Gastroesophageal sphincter (tissue), 4 donors: ENCODE results near the gene MIEN1. TPM values are rescaled to one million over a fixed set of nuclear protein-coding genes. Genes with fewer than 3 reads are reported as not detected.

ENCODE experiments used
- ATAC-seq: fragments of 150-250 bp; one replicate; pipeline ENCODE4 v1.9.1; 2016; ENCODE audit warnings: mild to moderate bottlenecking, moderate library complexity
- H3K27ac ChIP-seq, 4 donors: fragments of 200-600 bp; sonication (generic) in 3 of 4; 1 replicate in 3 of 4; 2 replicates in 1 of 4; pipeline ENCODE4 v1.5.1; 2016 to 2019
- H3K27me3 ChIP-seq: fragments of 200-600 bp; sonication (generic); one replicate; pipeline ENCODE4 v1.5.1; 2019
- H3K36me3 ChIP-seq, 2 donors: fragments of 200-600 bp; sonication (generic); one replicate each; pipeline ENCODE4 v1.5.1; 2019; ENCODE audit warnings: control low read depth in 1 of 2
- H3K4me1 ChIP-seq, 3 donors: fragments of 200-600 bp; sonication (generic); 1 replicate in 2 of 3; 2 replicates in 1 of 3; pipeline ENCODE4 v1.5.1; 2016 to 2019; ENCODE audit warnings: control low read depth in 2 of 3
- H3K4me3 ChIP-seq, 2 donors: fragments of 200-600 bp; sonication (generic); one replicate each; pipeline ENCODE4 v1.5.1; 2019; ENCODE audit warnings: mild to moderate bottlenecking in 1 of 2, moderate library complexity in 1 of 2
- H3K9me3 ChIP-seq, 3 donors: fragments of 200-600 bp; sonication (generic); one replicate each; pipeline ENCODE4 v1.5.1; 2017 to 2019; ENCODE audit warnings: control low read depth in 2 of 3
- EP300 ChIP-seq: sonication (generic); formaldehyde crosslinking; IDR thresholded peaks from one replicate; pipeline ENCODE4 v1.6.1; 2017; ENCODE audit warnings: antibody characterized with exemption, mild to moderate bottlenecking
- POLR2A ChIP-seq, 2 donors: fragments of 450-650 bp; IDR thresholded peaks; one replicate each; pipeline ENCODE4 v1.6.1; 2017; ENCODE audit warnings: antibody characterized with exemption in 2 of 2, mild to moderate bottlenecking in 2 of 2, moderate library complexity in 1 of 2
- POLR2AphosphoS5 ChIP-seq: sonication (generic); formaldehyde crosslinking; IDR thresholded peaks from one replicate; pipeline ENCODE4 v1.6.1; 2017; ENCODE audit warnings: antibody characterized with exemption
- WGBS, 2 donors: methylation state at CpG; one replicate each; pipeline ENCODE4 v1.1.5; 2018; ENCODE audit warnings: low coverage in 1 of 2; 5-methylcytosine and 5-hydroxymethylcytosine counted together
- total RNA-seq, 4 donors: library from RNA; depleted of rRNA; stranded (reverse); fragments of >200 nt; gene quantifications; one replicate each; pipeline ENCODE4 v1.1.0, GENCODE V29; 2016
- TF ChIP-seq, protein P1 (sequence below), 4 experiments: fragments of 200-600 bp in 2 of 4; fragments of 450-650 bp in 2 of 4; sonication (generic) in 1 of 4; IDR thresholded peaks; one replicate each; pipeline ENCODE4 v1.5.1; 2017 to 2019; ENCODE audit warnings: antibody characterized with exemption in 4 of 4, mild to moderate bottlenecking in 2 of 4, moderate library complexity in 2 of 4

The MIEN1 gene
- total RNA-seq, 4 donors from 2014 or later = 39.4 to 72.4 (median 45.2) TPM

- peaks cover 0 to 17% (median 4%) of the 10 kb centered on the region in 3 donors for H3K4me1 ChIP-seq
- H3K9me3 ChIP-seq = no peaks in the 10 kb centered on the region
- ATAC-seq = no peak
- WGBS, 2 donors = 91% methylated on average over 7 of the region's 14 CpGs; no CpG with 5 or more reads in 1 of the 2 donors
- H3K4me3 ChIP-seq = no peak overlapping the region
- peaks cover 0 to 78% of the 10 kb centered on the region in 2 donors for H3K36me3 ChIP-seq
- H3K27me3 ChIP-seq = no peaks in the 10 kb centered on the region
- TF ChIP-seq POLR2A (IDR thresholded peaks at IDR 0.05) (no peak), EP300 (no peak), POLR2AphosphoS5 (no peak)
- TF ChIP-seq, protein P1, sequence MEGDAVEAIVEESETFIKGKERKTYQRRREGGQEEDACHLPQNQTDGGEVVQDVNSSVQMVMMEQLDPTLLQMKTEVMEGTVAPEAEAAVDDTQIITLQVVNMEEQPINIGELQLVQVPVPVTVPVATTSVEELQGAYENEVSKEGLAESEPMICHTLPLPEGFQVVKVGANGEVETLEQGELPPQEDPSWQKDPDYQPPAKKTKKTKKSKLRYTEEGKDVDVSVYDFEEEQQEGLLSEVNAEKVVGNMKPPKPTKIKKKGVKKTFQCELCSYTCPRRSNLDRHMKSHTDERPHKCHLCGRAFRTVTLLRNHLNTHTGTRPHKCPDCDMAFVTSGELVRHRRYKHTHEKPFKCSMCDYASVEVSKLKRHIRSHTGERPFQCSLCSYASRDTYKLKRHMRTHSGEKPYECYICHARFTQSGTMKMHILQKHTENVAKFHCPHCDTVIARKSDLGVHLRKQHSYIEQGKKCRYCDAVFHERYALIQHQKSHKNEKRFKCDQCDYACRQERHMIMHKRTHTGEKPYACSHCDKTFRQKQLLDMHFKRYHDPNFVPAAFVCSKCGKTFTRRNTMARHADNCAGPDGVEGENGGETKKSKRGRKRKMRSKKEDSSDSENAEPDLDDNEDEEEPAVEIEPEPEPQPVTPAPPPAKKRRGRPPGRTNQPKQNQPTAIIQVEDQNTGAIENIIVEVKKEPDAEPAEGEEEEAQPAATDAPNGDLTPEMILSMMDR (IDR thresholded peaks at IDR 0.05) = no peak
- H3K27ac ChIP-seq = no peak overlapping the region
Measured at GRCh38 chr17:39709319-39709997, 20.9 kb downstream of the MIEN1 start.

GRCh38 chr17:39706921-39707337 lies 23.4 kb downstream of the MIEN1 start:
- peak overlapping the region in 2 of 4 donors; percentile 44 to 45 for H3K27ac ChIP-seq
- WGBS, 2 donors = 67 to 100% methylated on average over 1 of the region's 7 CpGs
- H3K4me1 ChIP-seq = peaks cover 0 to 42% (median 5%) of the 10 kb centered on the region in 3 donors
- no peak overlapping the region for H3K4me3 ChIP-seq
- H3K9me3 ChIP-seq = no peaks in the 10 kb centered on the region
- H3K27me3 ChIP-seq = no peaks in the 10 kb centered on the region
- TF ChIP-seq POLR2AphosphoS5 = no peak
- TF ChIP-seq, protein P1 (IDR thresholded peaks at IDR 0.05) = no peak
- TF ChIP-seq POLR2A (IDR thresholded peaks at IDR 0.05) = no peak
- TF ChIP-seq EP300 = no peak
- ATAC-seq = no peak
- peaks cover 0 to 53% of the 10 kb centered on the region in 2 donors for H3K36me3 ChIP-seq

DNA sequence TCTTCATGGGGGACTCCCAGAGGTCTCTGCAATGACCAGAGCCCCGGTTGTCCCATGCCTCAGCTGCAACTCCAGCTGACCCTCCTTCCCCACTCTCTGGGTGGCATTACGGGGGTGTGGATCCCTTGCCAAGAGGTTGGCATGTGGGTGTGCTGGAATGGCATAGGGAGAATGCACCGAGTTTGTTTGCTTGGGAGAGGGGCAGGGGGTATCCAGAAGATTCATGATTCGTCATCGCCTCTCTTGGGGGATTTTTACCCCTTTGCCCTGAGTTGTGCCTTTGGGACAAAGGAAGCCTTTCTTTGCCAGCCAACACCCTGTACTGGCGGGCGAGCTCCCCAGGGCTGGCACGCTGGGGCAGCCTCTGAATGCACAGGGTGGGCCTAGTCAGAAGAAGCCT lies 23.9 kb downstream of the MIEN1 start:
- peaks cover 0 to 47% of the 10 kb centered on the region in 2 donors for H3K36me3 ChIP-seq
- no peaks in the 10 kb centered on the region for H3K27me3 ChIP-seq
- WGBS, 2 donors = 63% methylated on average over 2 of the region's 8 CpGs; no CpG with 5 or more reads in 1 of the 2 donors
- H3K4me3 ChIP-seq = no peak overlapping the region
- peak overlapping the region in 2 of 4 donors; percentile 45 to 55 for H3K27ac ChIP-seq
- ATAC-seq = no peak
- no peaks in the 10 kb centered on the region for H3K9me3 ChIP-seq
- H3K4me1 ChIP-seq = peaks cover 0 to 48% (median 10%) of the 10 kb centered on the region in 3 donors
- TF ChIP-seq EP300 = no peak
- TF ChIP-seq POLR2A (IDR thresholded peaks at IDR 0.05) = no peak
- no peak for TF ChIP-seq POLR2AphosphoS5
- TF ChIP-seq, protein P1 (IDR thresholded peaks at IDR 0.05) = no peak

GRCh38 chr17:39705786-39706348 lies 24.5 kb downstream of the MIEN1 start:
- no peak for ATAC-seq
- peaks cover 0 to 42% of the 10 kb centered on the region in 2 donors for H3K36me3 ChIP-seq
- TF ChIP-seq POLR2AphosphoS5 (no peak), EP300 (no peak), POLR2A (IDR thresholded peaks at IDR 0.05) (no peak)
- TF ChIP-seq, protein P1 (IDR thresholded peaks at IDR 0.05) = no peak
- no peaks in the 10 kb centered on the region for H3K27me3 ChIP-seq
- peak overlapping the region in 3 of 4 donors; percentile 15 to 55 (median 45) for H3K27ac ChIP-seq
- H3K9me3 ChIP-seq = no peaks in the 10 kb centered on the region
- H3K4me3 ChIP-seq = no peak overlapping the region
- WGBS, 2 donors = 80% methylated on average over 2 of the region's 12 CpGs; no CpG with 5 or more reads in 1 of the 2 donors
- H3K4me1 ChIP-seq = peaks cover 0 to 53% (median 15%) of the 10 kb centered on the region in 3 donors
